Endometrium (tissue), 2 donors: Measurements from ENCODE around the gene DNLZ.

ENCODE experiments used
- FAIRE-seq: peaks from 2 replicates; lab custom pipeline; 2012; peaks lifted over from hg19 to GRCh38; lab: Jason Lieb, UNC
- donor health status: control.
- donor health status: control.

The DNLZ gene

GRCh38 chr9:136343121-136343883 lies 20.2 kb downstream of the DNLZ start:
- FAIRE-seq: no peak

GRCh38 chr9:136342181-136343120 lies 21.1 kb downstream of the DNLZ start:
- no peak for FAIRE-seq

GRCh38 chr9:136341769-136342168 lies 21.8 kb downstream of the DNLZ start:
- FAIRE-seq: no peak

GRCh38 chr9:136341042-136341655 lies 22.4 kb downstream of the DNLZ start:
- FAIRE-seq: no peak

- no peak for FAIRE-seq
Measured at GRCh38 chr9:136340356-136341041, 23.0 kb downstream of the DNLZ start.

GRCh38 chr9:136339958-136340310 lies 23.6 kb downstream of the DNLZ start:
- no peak for FAIRE-seq

GRCh38 chr9:136339173-136339957 lies 24.2 kb downstream of the DNLZ start:
- FAIRE-seq: no peak

GRCh38 chr9:136338511-136338910 lies 25.0 kb downstream of the DNLZ start:
- FAIRE-seq: no peak

GRCh38 chr9:136337416-136338395 lies 25.8 kb downstream of the DNLZ start:
- FAIRE-seq: no peak

GRCh38 chr9:136336881-136337280 lies 26.7 kb downstream of the DNLZ start:
- no peak for FAIRE-seq

GRCh38 chr9:136336156-136336870 lies 27.2 kb downstream of the DNLZ start:
- no peak for FAIRE-seq

- no peak for FAIRE-seq
Measured at GRCh38 chr9:136335296-136336155, 28.0 kb downstream of the DNLZ start.

GRCh38 chr9:136334541-136334940 lies 29.0 kb downstream of the DNLZ start:
- FAIRE-seq: no peak

- FAIRE-seq: no peak
Measured at GRCh38 chr9:136333486-136333885, 30.1 kb downstream of the DNLZ start.

- FAIRE-seq: no peak
Measured at GRCh38 chr9:136333045-136333444, 30.5 kb downstream of the DNLZ start.

GRCh38 chr9:136332482-136332983 lies 31.0 kb downstream of the DNLZ start:
- FAIRE-seq: no peak

GRCh38 chr9:136331556-136332481 lies 31.7 kb downstream of the DNLZ start:
- no peak for FAIRE-seq
